ENCODE measurements around the gene COX19. TPM values are rescaled to one million over a fixed set of nuclear protein-coding genes. Genes with fewer than 3 reads are reported as not detected.

The COX19 gene
- total RNA-seq, 4 donors from 2014 or later, result 2.6 to 32.5 (median 20.1) TPM

MicroRNA genes within 50 kb of the gene (microRNA counts, 767-probe panel; counts per million panel counts)
- 0 counts per million in 2 donors for microRNA hsa-miR-339-3p
- microRNA hsa-miR-339-5p, result 0 counts per million in 2 donors

Small RNA genes within 50 kb of the gene (microRNA-seq; reads per million reads assigned to microRNA genes)
- gene MIR339 (ENCODE audit: borderline microRNAs expressed, borderline replicate concordance), result 827 reads per million, percentile 79 among the genes with 10 or more reads in this experiment

Small RNA genes within 50 kb of the gene (small RNA-seq; reads per million reads assigned to genes)
- gene MIR339, result 0.54 reads per million

Other genes with a start within 250 kb of the COX19 start
- 10 to 100 TPM in 2 of 4 donors, 1 to 10 TPM in 2; 5.6 to 34.3 (median 13.3) TPM for gene DNAAF5, start 248.8 kb downstream of the COX19 start, total RNA-seq
- gene PRKAR1B, start 248.3 kb downstream of the COX19 start, total RNA-seq, result 10 to 100 TPM in 3 of 4 donors, 1 to 10 TPM in 1; 1.0 to 45.2 (median 28.7) TPM
- gene SUN1, start 143.1 kb downstream of the COX19 start, total RNA-seq, result 100 to 1,000 TPM; 139 to 624 (median 446) TPM
- gene GET4, start 99.0 kb downstream of the COX19 start, total RNA-seq, result 10 to 100 TPM in 3 of 4 donors, 1 to 10 TPM in 1; 6.1 to 39.4 (median 26.7) TPM
- 10 to 100 TPM in 2 of 4 donors, 1 to 10 TPM in 2; 3.2 to 17.4 (median 10.9) TPM for gene ADAP1, start 20.9 kb downstream of the COX19 start, total RNA-seq
- gene CYP2W1, start 7.6 kb upstream of the COX19 start, total RNA-seq, result 1 to 10 TPM in 1 of 4 donors, not detected in 3; 6.6 TPM
- 100 to 1,000 TPM in 1 of 4 donors, 10 to 100 TPM in 3; 10.0 to 110 (median 32.9) TPM for gene GPR146, start 69.0 kb upstream of the COX19 start, total RNA-seq
- gene GPER1, start 112.6 kb upstream of the COX19 start, total RNA-seq, result 10 to 100 TPM in 1 of 4 donors, 1 to 10 TPM in 3; 1.3 to 10.6 (median 5.0) TPM
- 10 to 100 TPM; 17.4 to 39.4 (median 21.8) TPM for gene ZFAND2A, start 184.6 kb upstream of the COX19 start, total RNA-seq

All from uterus (tissue), 4 donors.